ENCODE measurements around the gene RASSF5. TPM values are rescaled to one million over a fixed set of nuclear protein-coding genes. Genes with fewer than 3 reads are reported as not detected.
"Not testable (repeated sequence)": the region's sequence is repeated elsewhere in the genome, so short reads cannot be mapped to it uniquely, and the experiment has no call there.

RASSF5 gene
- polyA plus RNA-seq, 4 donors: 1.6 to 7.3 (median 4.4) TPM

DNA sequence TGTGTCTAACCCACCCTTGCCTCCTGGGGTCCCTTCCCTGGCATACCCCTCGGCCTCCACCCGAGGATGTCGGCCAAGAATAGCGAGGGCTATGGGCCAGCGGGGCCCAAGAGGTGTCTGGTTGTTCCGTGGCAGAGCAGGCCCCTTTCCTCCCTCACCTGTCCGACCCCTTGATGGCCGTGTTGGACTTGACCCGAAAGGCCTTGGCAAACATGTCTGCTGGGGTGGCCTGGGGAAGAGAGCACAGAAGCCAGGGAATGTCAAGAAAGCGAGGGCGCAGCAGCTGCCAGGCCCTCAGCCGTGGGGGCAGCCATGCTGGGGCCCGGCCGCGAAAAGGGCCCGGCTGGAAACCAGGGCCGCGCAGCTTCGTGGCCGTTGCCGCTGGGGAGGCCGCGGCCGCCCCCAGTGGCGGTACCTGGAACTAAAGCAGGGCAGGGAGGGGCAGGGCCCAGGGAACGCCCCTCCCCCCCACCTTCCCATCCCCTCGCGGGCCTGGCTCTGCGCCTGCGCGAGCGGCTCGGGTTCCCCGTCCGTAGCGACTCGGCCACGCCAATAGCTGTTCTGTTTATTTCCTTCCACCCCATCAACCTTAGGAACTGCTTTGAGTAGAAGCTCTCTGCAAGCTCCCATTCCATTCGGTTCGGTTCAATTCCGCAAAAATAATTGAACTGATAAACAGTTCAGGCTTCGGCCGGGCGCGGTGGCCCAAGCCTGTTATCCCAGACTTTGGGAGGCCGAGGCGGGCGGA, 105.0 kb downstream of the RASSF5 start, which contains the start of gene EIF2D:
Gene EIF2D, minus strand, starts transcription at position 337 of the 748 bp plus-strand sequence. Its CDS starts 123 bp downstream, at position 214.
- H3K4me3 ChIP-seq (ENCODE audit: low read depth in 1 of 3, low read length in 3 of 3): peak within 1 kb of the TSS; percentile 53 to 92 (median 80)
- H3K36me3 ChIP-seq (ENCODE audit: control insufficient read depth in 3 of 3, insufficient read depth in 2 of 3, low read depth in 1 of 3, low read length in 3 of 3): peaks cover 0 to 14% (median 2%) of the 10 kb centered on the region in 3 donors
- WGBS, 3 donors: 2 to 5% (median 2%) methylated on average over 44 to 48 of the region's 48 CpGs
- H3K27ac ChIP-seq (ENCODE audit: low read depth in 1 of 3, low read length in 2 of 3): peak within 1 kb of the TSS; percentile 79 to 95 (median 88)
- DNase-seq: peak; percentile 94 to 98
- peaks cover 0 to 3% (median 2%) of the 10 kb centered on the region in 3 donors for H3K4me1 ChIP-seq (ENCODE audit: control insufficient read depth in 3 of 3, insufficient read depth in 2 of 3, low read depth in 1 of 3, low read length in 2 of 3)
- no peak for FAIRE-seq
- peaks cover 0 to 2% (median 0%) of the 10 kb centered on the region in 3 donors for H3K27me3 ChIP-seq (ENCODE audit: control insufficient read depth in 3 of 3, insufficient read depth in 3 of 3, low read length in 3 of 3)
- no peaks in the 10 kb centered on the region for H3K9me3 ChIP-seq (ENCODE audit: control insufficient read depth in 2 of 2, insufficient read depth in 1 of 2, low read depth in 1 of 2, low read length in 1 of 2)

DNA sequence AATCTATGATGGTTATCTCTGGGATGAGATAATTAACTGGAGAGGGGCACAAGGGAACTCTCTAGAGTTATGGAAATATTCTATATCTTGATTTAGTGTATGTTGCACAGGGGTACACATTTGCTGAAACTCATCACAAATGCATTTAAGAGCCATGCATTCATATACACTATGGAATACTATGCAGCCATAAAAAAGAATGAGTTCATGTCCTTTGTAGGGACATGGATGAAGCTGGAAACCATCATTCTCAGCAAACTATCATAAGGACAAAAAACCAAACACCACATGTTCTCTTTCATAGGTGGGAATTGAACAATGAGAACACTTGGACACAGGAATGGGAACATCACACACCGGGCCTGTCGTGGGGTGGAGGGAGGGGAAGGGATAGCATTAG, 119.1 kb downstream of the RASSF5 start:
- not testable (repeated sequence) for H3K27me3 ChIP-seq (ENCODE audit: control insufficient read depth in 3 of 3, insufficient read depth in 3 of 3, low read length in 3 of 3); H3K36me3 ChIP-seq (ENCODE audit: control insufficient read depth in 3 of 3, insufficient read depth in 2 of 3, low read depth in 1 of 3, low read length in 3 of 3); DNase-seq; H3K4me3 ChIP-seq (ENCODE audit: low read depth in 1 of 3, low read length in 3 of 3); H3K9me3 ChIP-seq (ENCODE audit: control insufficient read depth in 2 of 2, insufficient read depth in 1 of 2, low read depth in 1 of 2, low read length in 1 of 2); FAIRE-seq; H3K27ac ChIP-seq (ENCODE audit: low read depth in 1 of 3, low read length in 2 of 3); H3K4me1 ChIP-seq (ENCODE audit: control insufficient read depth in 3 of 3, insufficient read depth in 2 of 3, low read depth in 1 of 3, low read length in 2 of 3)
- WGBS, 3 donors: 95 to 98% (median 96%) methylated on average over 2 of the region's 2 CpGs

DNA sequence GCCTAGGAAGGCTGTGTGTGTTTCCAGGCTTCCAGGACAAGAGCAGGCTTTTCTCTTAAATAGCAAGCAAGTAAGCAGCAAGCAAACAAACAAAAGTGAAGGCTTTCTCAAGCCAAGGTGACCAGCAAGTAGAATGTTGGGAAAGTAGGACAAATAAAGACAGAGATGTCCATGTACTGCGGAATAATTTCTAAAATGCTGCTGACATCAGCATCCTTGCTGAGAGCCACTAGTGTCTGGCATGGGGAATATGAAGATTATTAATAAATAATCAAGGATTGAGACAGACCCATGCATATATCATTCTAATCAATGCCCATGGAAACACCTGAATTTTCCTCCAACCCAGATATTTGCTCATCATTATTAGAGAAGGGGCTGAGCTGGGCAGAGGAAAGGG, 121.6 kb downstream of the RASSF5 start:
- H3K9me3 ChIP-seq (ENCODE audit: control insufficient read depth in 2 of 2, insufficient read depth in 1 of 2, low read depth in 1 of 2, low read length in 1 of 2): no peaks in the 10 kb centered on the region
- FAIRE-seq: no peak
- 0 to 38% (median 0%) methylated on average over 1 of the region's 1 CpG for WGBS, 3 donors
- H3K4me3 ChIP-seq (ENCODE audit: low read depth in 1 of 3, low read length in 3 of 3): no peak overlapping the region
- H3K4me1 ChIP-seq (ENCODE audit: control insufficient read depth in 3 of 3, insufficient read depth in 2 of 3, low read depth in 1 of 3, low read length in 2 of 3): peaks cover 0 to 4% (median 0%) of the 10 kb centered on the region in 3 donors
- no peaks in the 10 kb centered on the region for H3K36me3 ChIP-seq (ENCODE audit: control insufficient read depth in 3 of 3, insufficient read depth in 2 of 3, low read depth in 1 of 3, low read length in 3 of 3)
- no peak overlapping the region for H3K27ac ChIP-seq (ENCODE audit: low read depth in 1 of 3, low read length in 2 of 3)
- peaks cover 0 to 3% (median 0%) of the 10 kb centered on the region in 3 donors for H3K27me3 ChIP-seq (ENCODE audit: control insufficient read depth in 3 of 3, insufficient read depth in 3 of 3, low read length in 3 of 3)
- no peak for DNase-seq

DNA sequence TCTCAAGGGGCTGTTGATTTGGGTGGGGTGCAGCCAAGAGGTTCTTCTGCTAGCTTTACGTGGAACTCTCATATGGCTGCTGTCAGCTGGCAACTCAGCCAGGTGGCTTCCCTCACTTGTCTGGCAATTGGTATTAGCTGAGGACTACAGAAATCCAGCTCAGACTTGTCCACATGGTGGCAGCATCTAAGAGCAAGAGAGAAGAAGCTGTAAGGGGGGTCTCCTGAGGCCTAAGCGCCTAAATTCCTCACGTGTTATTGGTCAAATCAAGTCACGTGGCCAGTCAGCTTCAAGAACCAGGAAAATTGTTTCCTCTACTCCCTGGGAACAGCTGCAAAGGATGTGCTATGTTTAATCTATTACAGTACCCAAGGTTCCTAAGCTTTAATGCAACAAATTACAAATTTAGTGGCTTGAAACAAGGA, 123.8 kb downstream of the RASSF5 start:
- no peak overlapping the region for H3K27ac ChIP-seq (ENCODE audit: low read depth in 1 of 3, low read length in 2 of 3)
- no peak for FAIRE-seq
- no peaks in the 10 kb centered on the region for H3K9me3 ChIP-seq (ENCODE audit: control insufficient read depth in 2 of 2, insufficient read depth in 1 of 2, low read depth in 1 of 2, low read length in 1 of 2)
- H3K4me1 ChIP-seq (ENCODE audit: control insufficient read depth in 3 of 3, insufficient read depth in 2 of 3, low read depth in 1 of 3, low read length in 2 of 3): peaks cover 0 to 14% (median 0%) of the 10 kb centered on the region in 3 donors
- DNase-seq: peak; percentile 51 to 61
- H3K4me3 ChIP-seq (ENCODE audit: low read depth in 1 of 3, low read length in 3 of 3): no peak overlapping the region
- H3K27me3 ChIP-seq (ENCODE audit: control insufficient read depth in 3 of 3, insufficient read depth in 3 of 3, low read length in 3 of 3): peaks cover 0 to 8% (median 0%) of the 10 kb centered on the region in 3 donors
- no peaks in the 10 kb centered on the region for H3K36me3 ChIP-seq (ENCODE audit: control insufficient read depth in 3 of 3, insufficient read depth in 2 of 3, low read depth in 1 of 3, low read length in 3 of 3)
- WGBS, 3 donors: 19 to 30% (median 27%) methylated on average over 4 of the region's 4 CpGs

DNA sequence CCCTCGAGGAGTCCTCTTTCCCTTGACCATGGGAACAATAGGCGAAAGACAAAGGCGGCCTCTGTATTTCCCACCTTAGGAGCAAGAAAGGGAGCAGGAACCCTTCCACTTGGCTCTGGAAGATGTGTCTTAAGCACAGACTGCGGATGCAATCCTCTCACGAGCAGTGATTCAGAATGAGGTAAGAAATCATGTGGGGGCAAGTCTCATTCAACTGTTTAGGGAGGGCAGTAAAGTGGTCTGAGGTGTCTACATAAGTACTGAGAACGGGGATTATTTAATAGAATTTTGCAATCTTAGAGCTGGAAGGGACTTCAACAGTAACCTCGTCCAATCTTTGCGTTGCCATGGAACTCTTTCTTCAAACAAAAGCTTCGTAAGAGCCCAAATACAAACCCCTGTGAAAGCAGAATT, 126.4 kb downstream of the RASSF5 start:
- Histone ChIP-seq H3K4me1 (ENCODE audit: control insufficient read depth in 3 of 3, insufficient read depth in 2 of 3, low read depth in 1 of 3, low read length in 2 of 3) (peaks cover 0 to 15% (median 0%) of the 10 kb centered on the region in 3 donors), H3K36me3 (ENCODE audit: control insufficient read depth in 3 of 3, insufficient read depth in 2 of 3, low read depth in 1 of 3, low read length in 3 of 3) (no peaks in the 10 kb centered on the region), H3K27ac (ENCODE audit: low read depth in 1 of 3, low read length in 2 of 3) (peak overlapping the region in 1 of 3 donors; percentile 73), H3K9me3 (ENCODE audit: control insufficient read depth in 2 of 2, insufficient read depth in 1 of 2, low read depth in 1 of 2, low read length in 1 of 2) (no peaks in the 10 kb centered on the region), H3K4me3 (ENCODE audit: low read depth in 1 of 3, low read length in 3 of 3) (no peak overlapping the region), H3K27me3 (ENCODE audit: control insufficient read depth in 3 of 3, insufficient read depth in 3 of 3, low read length in 3 of 3) (peaks cover 0 to 9% (median 0%) of the 10 kb centered on the region in 3 donors)
- 57 to 60% (median 59%) methylated on average over 9 of the region's 9 CpGs for WGBS, 3 donors
- DNase-seq (peak in 1 of 2 donors; percentile 15), FAIRE-seq (no peak)

DNA sequence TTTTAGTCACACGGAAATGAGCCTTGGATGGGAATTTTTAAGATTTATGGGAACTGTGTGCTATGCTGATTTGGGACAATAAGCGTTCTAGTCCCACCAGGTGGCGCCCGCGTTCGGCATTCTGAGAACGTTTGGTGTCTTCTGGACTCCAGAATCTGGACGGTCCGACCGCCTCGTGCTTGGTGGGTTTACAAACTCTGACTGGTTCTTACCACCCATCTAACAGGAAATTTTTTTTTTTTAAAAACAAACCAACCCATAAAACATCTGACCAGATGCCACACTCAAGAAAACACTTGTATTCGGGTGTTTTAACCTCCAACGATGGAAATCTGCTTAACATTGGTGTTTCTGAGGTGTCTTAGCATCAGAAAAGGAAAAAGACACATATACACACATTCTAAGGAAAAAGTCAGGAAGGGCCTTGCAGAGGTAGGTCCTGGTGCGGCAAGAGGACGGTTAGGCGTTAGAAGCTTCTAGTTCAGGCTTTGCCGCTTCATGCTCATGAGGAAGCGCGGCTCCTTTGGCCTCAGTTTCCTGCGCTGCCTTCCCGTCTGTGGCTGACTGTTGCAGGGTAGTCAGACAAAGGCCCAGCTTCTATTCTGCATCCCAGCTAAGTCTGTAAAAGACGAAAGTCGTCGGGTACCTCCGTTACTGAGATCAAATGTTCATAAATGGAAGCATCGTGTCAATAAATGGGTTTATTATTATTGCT, 127.2 kb downstream of the RASSF5 start:
- no peaks in the 10 kb centered on the region for H3K36me3 ChIP-seq (ENCODE audit: control insufficient read depth in 3 of 3, insufficient read depth in 2 of 3, low read depth in 1 of 3, low read length in 3 of 3)
- peak overlapping the region in 2 of 3 donors; percentile 61 to 80 for H3K4me3 ChIP-seq (ENCODE audit: low read depth in 1 of 3, low read length in 3 of 3)
- H3K9me3 ChIP-seq (ENCODE audit: control insufficient read depth in 2 of 2, insufficient read depth in 1 of 2, low read depth in 1 of 2, low read length in 1 of 2): no peaks in the 10 kb centered on the region
- WGBS, 3 donors: 11 to 15% (median 12%) methylated on average over 26 of the region's 26 CpGs
- peaks cover 0 to 15% (median 0%) of the 10 kb centered on the region in 3 donors for H3K4me1 ChIP-seq (ENCODE audit: control insufficient read depth in 3 of 3, insufficient read depth in 2 of 3, low read depth in 1 of 3, low read length in 2 of 3)
- H3K27me3 ChIP-seq (ENCODE audit: control insufficient read depth in 3 of 3, insufficient read depth in 3 of 3, low read length in 3 of 3): peaks cover 0 to 7% (median 0%) of the 10 kb centered on the region in 3 donors
- peak; percentile 88 to 90 for DNase-seq
- FAIRE-seq: no peak
- peak overlapping the region; percentile 2 to 90 (median 44) for H3K27ac ChIP-seq (ENCODE audit: low read depth in 1 of 3, low read length in 2 of 3)

DNA sequence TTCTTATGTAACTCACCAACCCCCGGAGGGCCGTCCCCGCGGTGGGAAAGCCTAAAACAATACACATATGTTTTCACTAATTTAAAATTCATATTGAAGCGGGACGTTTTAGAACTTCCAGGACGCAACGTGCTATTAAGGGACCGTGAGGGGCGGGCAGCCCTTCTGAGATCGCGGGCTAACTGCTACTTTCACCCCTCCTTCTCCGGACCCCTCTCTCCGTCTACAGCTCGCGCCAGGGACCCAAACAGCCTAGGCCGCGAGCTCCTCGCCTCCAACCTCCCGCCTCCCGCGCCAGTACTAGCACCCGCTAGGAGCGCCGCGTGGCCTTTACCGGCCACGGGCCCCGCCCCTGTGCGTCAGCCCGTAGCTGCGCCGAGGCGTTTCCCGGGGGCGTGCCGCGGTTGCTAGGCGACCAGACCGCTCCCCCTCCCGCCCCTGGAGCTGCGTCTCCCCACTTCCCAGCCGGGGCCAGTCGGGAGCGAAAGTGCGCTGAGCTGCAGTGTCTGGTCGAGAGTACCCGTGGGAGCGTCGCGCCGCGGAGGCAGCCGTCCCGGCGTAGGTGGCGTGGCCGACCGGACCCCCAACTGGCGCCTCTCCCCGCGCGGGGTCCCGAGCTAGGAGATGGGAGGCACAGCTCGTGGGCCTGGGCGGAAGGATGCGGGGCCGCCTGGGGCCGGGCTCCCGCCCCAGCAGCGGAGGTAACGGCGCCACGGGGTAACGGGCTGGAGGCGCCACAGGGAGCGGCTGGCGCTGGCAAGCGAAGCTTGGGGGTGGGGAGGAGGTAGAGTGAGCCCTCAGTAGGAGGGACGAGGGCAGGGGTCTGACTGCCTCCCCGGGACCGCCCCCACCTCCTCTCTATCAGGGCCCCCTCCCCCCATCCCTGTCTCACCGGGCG, 128.0 kb downstream of the RASSF5 start, which contains the start of gene DYRK3:
Gene DYRK3, plus strand, starts transcription at position 457 of the 898 bp plus-strand sequence. Its CDS starts 168 bp downstream, at position 625.
- peak within 1 kb of the TSS; percentile 2 to 90 (median 44) for H3K27ac ChIP-seq (ENCODE audit: low read depth in 1 of 3, low read length in 2 of 3)
- H3K9me3 ChIP-seq (ENCODE audit: control insufficient read depth in 2 of 2, insufficient read depth in 1 of 2, low read depth in 1 of 2, low read length in 1 of 2): no peaks in the 10 kb centered on the region
- peak within 1 kb of the TSS; percentile 61 to 80 (median 69) for H3K4me3 ChIP-seq (ENCODE audit: low read depth in 1 of 3, low read length in 3 of 3)
- no peak for FAIRE-seq
- peaks cover 0 to 7% (median 0%) of the 10 kb centered on the region in 3 donors for H3K27me3 ChIP-seq (ENCODE audit: control insufficient read depth in 3 of 3, insufficient read depth in 3 of 3, low read length in 3 of 3)
- WGBS, 3 donors: 0 to 1% (median 1%) methylated on average over 64 to 84 of the region's 84 CpGs
- peak; percentile 93 to 96 for DNase-seq
- H3K4me1 ChIP-seq (ENCODE audit: control insufficient read depth in 3 of 3, insufficient read depth in 2 of 3, low read depth in 1 of 3, low read length in 2 of 3): peaks cover 0 to 15% (median 0%) of the 10 kb centered on the region in 3 donors
- H3K36me3 ChIP-seq (ENCODE audit: control insufficient read depth in 3 of 3, insufficient read depth in 2 of 3, low read depth in 1 of 3, low read length in 3 of 3): no peaks in the 10 kb centered on the region
